Fibroblast of skin of back (primary cell): ENCODE measurements around the gene NONO. TPM values are rescaled to one million over a fixed set of nuclear protein-coding genes. Genes with fewer than 3 reads are reported as not detected.
"Not testable (repeated sequence)": the region's sequence is repeated elsewhere in the genome, so short reads cannot be mapped to it uniquely, and the experiment has no call there.

Source experiments
- DNase-seq: peaks from one replicate; pipeline ENCODE4 v3.0.0-alpha.2; 2013
- polyA plus RNA-seq, 2 experiments: library from polyadenylated mRNA; unstranded; fragments of 120-200 nt; gene quantifications; one replicate each; pipeline ENCODE4 v1.2.1, GENCODE V29; 2013; ENCODE audit not compliant: insufficient read length in 2 of 2

NONO gene
- 543 TPM for polyA plus RNA-seq (2013, experiment 1 of 2; ENCODE audit: insufficient read length)
- 419 TPM for polyA plus RNA-seq (2013, experiment 2 of 2; ENCODE audit: insufficient read length)

DNA sequence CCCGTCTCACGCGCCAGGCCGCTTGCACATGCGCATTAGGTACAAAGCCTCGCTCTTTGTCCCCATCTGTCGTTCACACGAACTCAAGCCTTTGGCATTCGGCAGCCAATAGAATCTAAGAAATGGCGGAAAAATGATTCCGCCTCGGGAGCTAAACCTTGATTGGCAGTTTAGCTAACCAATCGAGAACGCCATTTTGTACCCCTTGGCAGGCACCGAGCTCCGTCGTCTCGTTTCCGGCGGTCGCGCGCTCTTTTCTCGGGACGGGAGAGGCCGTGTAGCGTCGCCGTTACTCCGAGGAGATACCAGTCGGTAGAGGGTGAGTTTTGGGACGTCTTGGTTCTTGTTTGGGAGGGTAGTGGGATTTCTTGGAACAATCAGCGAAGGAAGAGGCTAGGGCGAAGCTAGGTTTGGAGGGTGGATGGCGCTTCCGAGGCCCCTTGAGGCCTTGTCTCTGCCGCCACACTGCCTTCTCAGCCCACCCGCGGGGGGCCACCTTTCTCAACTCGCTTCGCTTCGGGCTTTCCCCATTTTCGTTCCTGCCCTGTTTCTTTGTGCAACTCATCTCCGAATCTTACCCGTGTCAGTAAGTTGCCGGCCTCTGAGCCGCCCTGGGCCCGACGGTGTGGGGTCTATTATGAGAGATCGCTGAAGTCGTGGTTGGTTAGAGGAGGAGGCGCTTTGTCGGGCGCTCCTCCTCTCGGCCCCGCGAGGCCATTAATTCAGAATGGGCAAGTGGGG lies at the start of gene NONO:
Gene NONO (plus strand): TSS at position 233 of the 741 bp plus-strand sequence. CDS start 7,003 bp downstream, outside the sequence.
- peak; percentile 100 for DNase-seq

- no peak for DNase-seq
Measured at GRCh38 chrX:71235482-71235881, 48.0 kb upstream of the NONO start.

- no peak for DNase-seq
Measured at GRCh38 chrX:71236836-71237235, 46.6 kb upstream of the NONO start.

GRCh38 chrX:71239781-71240180 lies 43.7 kb upstream of the NONO start:
- no peak for DNase-seq

- DNase-seq = no peak
Measured at GRCh38 chrX:71241301-71241700, 42.1 kb upstream of the NONO start.

GRCh38 chrX:71244359-71245128 lies 38.9 kb upstream of the NONO start:
- DNase-seq = no peak

GRCh38 chrX:71245159-71245558 lies 38.3 kb upstream of the NONO start:
- no peak for DNase-seq

DNA sequence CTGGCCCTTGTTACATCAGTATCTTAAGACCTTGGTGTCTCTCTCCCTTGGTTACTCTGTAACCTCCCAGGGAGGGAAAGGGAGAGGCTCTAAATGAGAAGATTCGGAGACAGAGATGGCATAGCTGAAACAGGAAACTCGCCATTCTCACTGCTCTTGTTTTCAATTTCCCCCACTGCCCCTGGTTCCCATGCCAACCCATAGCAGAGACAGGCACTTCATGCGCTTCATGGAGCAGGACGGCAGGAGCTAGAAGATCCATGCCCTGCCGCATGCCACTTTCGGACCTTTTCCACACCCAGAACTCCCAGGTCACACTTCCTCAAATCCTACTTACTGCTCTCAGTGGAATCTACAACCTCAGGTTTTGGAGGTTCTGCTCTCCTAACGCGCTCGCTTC lies 32.6 kb upstream of the NONO start:
- no peak for DNase-seq

- no peak for DNase-seq
Measured at GRCh38 chrX:71251466-71251973, 31.9 kb upstream of the NONO start.

GRCh38 chrX:71252221-71252620 lies 31.2 kb upstream of the NONO start:
- no peak for DNase-seq

DNA sequence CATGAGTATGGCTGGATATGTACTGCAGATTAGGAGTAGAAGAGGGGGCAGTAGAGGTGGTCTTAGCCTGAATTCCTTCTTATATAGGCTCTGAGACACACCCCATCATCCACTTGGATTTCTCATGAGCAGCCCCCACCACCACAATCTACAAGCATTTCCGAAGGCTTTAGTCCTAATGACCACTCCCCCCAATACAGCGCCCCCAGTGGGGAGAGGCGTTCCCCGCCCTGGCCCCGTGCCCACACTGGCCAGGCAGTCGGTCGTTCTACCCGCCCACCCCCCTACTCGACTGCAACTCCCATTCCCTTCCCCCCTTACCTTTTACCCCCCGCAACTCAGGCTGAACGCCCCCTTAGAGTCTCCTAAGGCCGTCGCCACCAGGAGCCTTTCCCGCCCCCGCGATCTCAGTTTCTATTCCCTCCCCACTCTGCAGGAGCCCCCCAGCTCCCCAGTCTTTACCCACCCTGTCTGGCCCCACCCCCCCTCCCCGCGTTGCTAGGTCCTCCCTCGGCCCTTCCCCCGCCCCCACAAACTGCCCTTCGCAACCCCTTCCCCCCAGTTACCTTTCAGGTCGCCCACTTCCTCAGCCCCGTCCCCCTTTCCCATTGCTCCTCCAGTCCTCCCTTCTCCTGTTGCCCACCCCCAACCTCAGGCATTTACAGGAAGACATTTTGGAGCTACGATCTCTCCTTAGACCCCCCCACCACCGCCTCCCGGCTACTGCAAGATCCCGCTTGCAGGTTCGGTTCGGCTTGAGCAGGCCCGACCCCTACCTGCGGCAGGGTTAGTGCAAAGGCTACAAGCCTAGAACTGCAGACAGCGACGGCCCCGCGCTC lies 30.0 kb upstream of the NONO start:
- peak; percentile 46 for DNase-seq

GRCh38 chrX:71254092-71254963 lies 29.1 kb upstream of the NONO start, which contains the start of gene ZMYM3:
ZMYM3 (minus strand) TSS chrX:71254140; CDS start chrX:71253255, 885 bp downstream.
- DNase-seq = peak; percentile 87

DNA sequence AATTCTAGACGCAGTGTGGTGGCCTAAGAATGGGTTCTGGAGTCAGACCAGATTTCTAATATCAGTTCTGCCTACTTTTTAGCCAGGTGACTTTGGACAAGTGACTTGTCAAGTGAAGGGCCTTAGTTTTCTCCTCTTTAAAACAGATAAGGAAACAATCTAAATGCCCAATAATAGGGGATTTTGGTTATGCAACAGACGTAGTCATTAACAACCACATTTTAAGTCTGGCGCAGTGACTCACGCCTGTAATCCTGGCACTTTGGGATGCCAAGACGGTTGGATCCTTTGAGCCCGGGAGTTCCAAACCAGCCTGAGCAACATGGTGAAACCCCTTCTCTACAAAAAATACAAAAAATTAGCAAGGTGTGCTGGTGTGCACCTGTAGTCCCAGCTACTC lies 27.4 kb upstream of the NONO start:
- no peak for DNase-seq

DNA sequence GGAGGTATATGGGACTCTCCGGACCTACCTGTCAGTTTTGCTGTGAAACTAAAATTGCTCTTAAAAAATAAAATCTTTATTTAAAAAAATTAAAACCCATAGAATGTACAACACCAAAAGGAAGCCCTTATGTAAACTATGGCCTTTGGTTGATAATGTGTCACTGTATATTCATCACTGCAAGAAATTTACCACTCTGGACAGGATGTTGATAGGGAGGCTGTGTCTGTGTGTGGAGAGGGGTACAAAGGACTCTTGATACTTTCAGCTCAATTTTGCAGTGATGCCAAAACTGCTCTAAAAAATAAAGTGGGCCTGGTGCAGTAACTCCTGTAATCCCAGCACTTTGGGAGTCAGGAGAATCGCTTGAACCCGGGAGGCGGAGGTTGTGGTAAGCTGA lies 26.6 kb upstream of the NONO start:
- DNase-seq = no peak

- DNase-seq = not testable (repeated sequence)
Measured at GRCh38 chrX:71268624-71269023, 14.8 kb upstream of the NONO start.

DNA sequence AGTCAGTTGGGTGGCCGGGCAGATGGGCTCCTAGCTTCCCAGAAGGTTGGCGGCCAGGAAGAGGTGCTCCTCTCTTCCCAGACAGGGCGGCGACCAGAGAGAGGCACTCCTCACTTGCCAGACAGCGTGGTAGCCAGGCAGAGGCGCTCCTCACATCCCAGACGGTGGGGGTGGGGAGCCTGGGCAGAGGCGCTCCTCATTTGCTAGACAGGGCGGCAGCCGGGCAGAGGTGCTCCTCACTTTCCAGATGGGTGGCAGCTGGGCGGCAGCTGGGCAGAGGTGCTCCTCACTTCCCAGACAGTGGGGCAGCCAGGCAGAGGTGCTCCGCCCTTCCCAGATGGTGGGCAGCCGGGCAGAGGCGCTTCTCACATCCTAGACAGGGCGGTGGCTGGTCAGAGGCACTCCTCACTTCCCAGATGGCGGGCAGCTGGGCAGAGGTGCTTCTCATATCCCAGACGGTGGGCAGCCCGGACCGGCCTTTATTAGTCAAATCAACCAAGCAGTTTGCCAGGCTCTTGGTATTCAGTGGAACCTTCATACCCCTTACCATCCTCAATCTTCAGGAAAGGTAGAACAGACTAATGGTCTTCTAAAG lies 13.5 kb upstream of the NONO start:
- DNase-seq = no peak

DNA sequence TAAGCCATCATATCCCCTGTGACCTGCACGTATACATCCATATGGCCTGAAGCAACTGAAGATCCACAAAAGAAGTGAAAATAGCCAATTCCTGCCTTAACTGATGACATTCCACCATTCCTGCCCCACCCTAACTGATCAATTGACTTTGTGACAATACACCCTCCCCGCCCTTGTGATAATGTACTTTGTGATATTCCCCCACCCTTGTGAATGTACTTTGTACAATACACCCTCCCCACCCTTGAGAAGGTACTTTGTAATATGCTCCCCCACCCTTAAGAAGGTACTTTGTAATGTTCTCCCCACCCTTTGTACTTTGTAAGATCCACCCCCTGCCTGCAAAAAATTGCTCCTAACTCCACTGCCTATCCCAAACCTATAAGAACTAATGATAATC lies 11.1 kb upstream of the NONO start:
- DNase-seq = not testable (repeated sequence)

DNA sequence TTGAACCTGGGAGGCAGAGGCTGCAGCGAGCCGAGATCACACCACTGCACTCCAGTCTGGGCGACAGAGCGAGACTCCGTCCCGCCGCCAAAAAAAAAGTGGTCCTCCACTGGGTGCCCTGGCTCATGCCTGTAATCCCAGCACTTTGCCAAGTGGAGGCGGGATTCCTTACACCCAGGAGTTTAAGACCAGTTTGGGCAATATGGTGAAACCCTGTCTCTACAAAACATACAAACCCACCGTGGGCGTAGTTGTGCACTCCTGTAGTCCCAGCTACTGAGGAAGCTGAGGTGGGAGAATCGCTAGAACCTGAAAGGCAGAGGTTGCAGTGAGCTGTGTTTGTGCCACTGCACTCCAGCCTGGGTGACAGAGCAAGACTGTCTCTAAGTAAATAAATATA lies 2.1 kb upstream of the NONO start:
- DNase-seq = not testable (repeated sequence)

GRCh38 chrX:71282514-71283402 lies 677 bp upstream of the NONO start:
- no peak for DNase-seq

GRCh38 chrX:71285929-71286328 lies 2.5 kb downstream of the NONO start:
- no peak for DNase-seq
